Ishikawa (cell line): ENCODE results near the gene CNTNAP5.

ENCODE experiments used
- CEBPB ChIP-seq: IDR thresholded peaks from 2 replicates; pipeline ENCODE4 v1.6.1; 2012
- CREB1 ChIP-seq: IDR thresholded peaks from 2 replicates; pipeline ENCODE4 v1.6.1; 2012; ENCODE audit warnings: low read depth
- EGR1 ChIP-seq: IDR thresholded peaks from 2 replicates; pipeline ENCODE4 v1.6.1; 2012
- EP300 ChIP-seq: IDR thresholded peaks from 2 replicates; pipeline ENCODE4 v1.6.1; 2012; ENCODE audit warnings: borderline replicate concordance
- FOXM1 ChIP-seq: IDR thresholded peaks from 2 replicates; pipeline ENCODE4 v1.6.1; 2012; ENCODE audit warnings: low read depth, borderline replicate concordance
- NFIC ChIP-seq: IDR thresholded peaks from 2 replicates; pipeline ENCODE4 v1.6.1; 2012
- RAD21 ChIP-seq: IDR thresholded peaks from 2 replicates; pipeline ENCODE4 v1.6.1; 2012; ENCODE audit warnings: low read depth
- REST ChIP-seq: IDR thresholded peaks from 2 replicates; pipeline ENCODE4 v1.6.1; 2012; ENCODE audit warnings: low read depth, mild to moderate bottlenecking
- TAF1 ChIP-seq: IDR thresholded peaks from 2 replicates; pipeline ENCODE4 v1.6.1; 2012; ENCODE audit warnings: low read depth, mild to moderate bottlenecking
- TCF12 ChIP-seq: IDR thresholded peaks from 2 replicates; pipeline ENCODE4 v1.6.1; 2012; ENCODE audit warnings: low read depth
- TEAD4 ChIP-seq: IDR thresholded peaks from 2 replicates; pipeline ENCODE4 v1.6.1; 2012
- USF1 ChIP-seq: IDR thresholded peaks from 2 replicates; pipeline ENCODE4 v1.6.1; 2012
- YY1 ChIP-seq: IDR thresholded peaks from 2 replicates; pipeline ENCODE4 v1.6.1; 2012; ENCODE audit warnings: low read depth
- ZBTB7A ChIP-seq: IDR thresholded peaks from 2 replicates; pipeline ENCODE4 v1.6.1; 2012; ENCODE audit warnings: low read depth
- TF ChIP-seq, protein P1 (sequence below): IDR thresholded peaks from 2 replicates; pipeline ENCODE4 v1.6.1; 2012

The CNTNAP5 gene

DNA sequence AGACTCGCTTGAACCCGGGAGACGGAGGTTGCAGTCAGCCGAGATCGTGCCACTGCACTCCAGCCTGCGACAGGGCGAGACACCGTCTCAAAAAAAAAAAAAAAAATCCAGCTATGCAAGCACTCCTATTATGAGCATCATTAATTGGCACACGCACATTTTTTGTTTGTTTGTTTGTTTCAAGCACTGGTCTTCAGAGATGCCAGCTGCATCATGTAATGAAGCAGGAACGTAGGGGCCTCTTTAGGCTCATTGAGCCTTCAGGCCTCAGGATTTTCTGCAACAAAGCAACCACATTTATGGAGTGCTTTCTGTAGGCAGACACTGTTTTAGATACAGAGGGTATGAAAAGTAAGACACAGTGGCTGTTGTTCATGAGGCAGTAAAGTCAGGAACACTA, 585.8 kb downstream of the CNTNAP5 start:
- TF ChIP-seq, protein P1, sequence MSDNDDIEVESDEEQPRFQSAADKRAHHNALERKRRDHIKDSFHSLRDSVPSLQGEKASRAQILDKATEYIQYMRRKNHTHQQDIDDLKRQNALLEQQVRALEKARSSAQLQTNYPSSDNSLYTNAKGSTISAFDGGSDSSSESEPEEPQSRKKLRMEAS: no peak
- TF ChIP-seq TCF12: no peak
- no peak for TF ChIP-seq USF1
- no peak for TF ChIP-seq YY1
- TF ChIP-seq CEBPB: no peak
- no peak for TF ChIP-seq NFIC
- no peak for TF ChIP-seq EP300
- TF ChIP-seq TAF1: no peak
- TF ChIP-seq TEAD4: no peak
- TF ChIP-seq EGR1: no peak
- no peak for TF ChIP-seq REST
- TF ChIP-seq CREB1: no peak
- no peak for TF ChIP-seq FOXM1
- no peak for TF ChIP-seq ZBTB7A

GRCh38 chr2:124623560-124623959, 598.5 kb downstream of the CNTNAP5 start:
- TF ChIP-seq USF1 (no peak), ZBTB7A (no peak), NFIC (no peak), EP300 (no peak), CEBPB (no peak), CREB1 (no peak), RAD21 (no peak), FOXM1 (no peak), REST (no peak), EGR1 (no peak)
- TF ChIP-seq, protein P1: no peak

DNA sequence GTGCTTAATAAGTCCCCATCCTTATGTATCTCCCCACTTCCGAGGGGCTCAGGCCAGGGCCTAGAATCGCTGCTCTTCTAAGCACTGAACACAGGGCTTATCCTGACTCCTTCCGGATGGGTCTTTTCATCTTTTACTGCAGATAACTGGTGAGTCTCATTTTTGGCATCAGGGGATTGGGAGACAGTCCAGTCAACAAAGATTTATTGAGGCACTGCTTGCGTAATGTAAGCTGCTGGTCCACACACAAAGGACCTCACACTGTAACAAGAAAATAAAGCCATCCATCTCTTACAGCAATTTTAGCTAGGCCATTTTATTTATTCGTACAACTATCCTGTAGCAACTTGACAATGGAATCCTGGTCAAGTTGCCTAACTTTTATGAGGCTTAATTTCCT, 600.5 kb downstream of the CNTNAP5 start:
- TF ChIP-seq CREB1 (no peak), TAF1 (no peak), TCF12 (no peak), YY1 (no peak), NFIC (no peak), ZBTB7A (no peak), CEBPB (no peak), REST (no peak), RAD21 (no peak), EGR1 (no peak), FOXM1 (no peak), TEAD4 (no peak), USF1 (no peak), EP300 (no peak)
- TF ChIP-seq, protein P1: no peak

- no peak for TF ChIP-seq NFIC
- TF ChIP-seq RAD21: no peak
Measured at GRCh38 chr2:124626993-124627392, 601.9 kb downstream of the CNTNAP5 start.

GRCh38 chr2:124633812-124634211, 608.7 kb downstream of the CNTNAP5 start:
- no peak for TF ChIP-seq ZBTB7A
- TF ChIP-seq RAD21: no peak
- no peak for TF ChIP-seq CEBPB
- no peak for TF ChIP-seq TAF1
- TF ChIP-seq FOXM1: no peak
- TF ChIP-seq REST: no peak
- no peak for TF ChIP-seq USF1
- TF ChIP-seq, protein P1: no peak
- TF ChIP-seq YY1: no peak
- TF ChIP-seq CREB1: no peak
- TF ChIP-seq TEAD4: no peak
- no peak for TF ChIP-seq TCF12
- no peak for TF ChIP-seq EP300
- no peak for TF ChIP-seq EGR1
- no peak for TF ChIP-seq NFIC
